ENCODE results near the gene COMMD9. TPM values are rescaled to one million over a fixed set of nuclear protein-coding genes. Genes with fewer than 3 reads are reported as not detected.
"Not testable (repeated sequence)": the region's sequence is repeated elsewhere in the genome, so short reads cannot be mapped to it uniquely, and the experiment has no call there.

COMMD9 gene
- polyA plus RNA-seq (2013, experiment 1 of 2; ENCODE audit: insufficient read length): 62.7 TPM
- polyA plus RNA-seq (2013, experiment 2 of 2; ENCODE audit: insufficient read length): 43.3 TPM

DNA sequence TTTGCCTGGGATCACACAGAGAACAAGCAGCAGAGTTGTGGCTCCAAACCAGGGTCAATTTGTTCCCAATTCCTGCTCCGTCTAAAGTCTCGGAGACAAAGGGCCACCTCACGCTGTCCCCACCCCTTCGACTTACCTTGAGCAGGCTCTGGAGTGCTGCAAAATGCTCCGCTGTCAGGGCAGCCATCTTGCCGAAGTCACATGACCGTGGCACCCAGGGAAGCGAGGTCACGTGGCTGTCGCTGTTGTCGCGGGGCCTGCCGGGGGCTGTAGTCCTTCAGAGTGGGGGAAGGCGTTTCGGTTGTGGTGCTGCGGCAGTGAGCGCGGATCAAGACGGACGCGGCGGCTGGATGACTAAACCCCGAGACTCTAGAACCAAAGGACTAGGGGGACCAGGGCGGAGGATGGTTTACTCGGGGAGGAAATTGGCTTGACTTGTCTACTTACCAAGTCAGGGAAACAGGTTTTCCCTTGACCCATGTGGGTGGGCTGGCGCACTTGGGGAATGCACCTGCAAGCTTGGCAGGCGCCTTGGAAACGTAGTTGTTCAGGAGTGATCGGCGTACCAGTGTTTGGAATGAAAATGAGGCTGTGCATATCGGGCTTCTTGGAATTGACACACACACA lies at the start of gene COMMD9:
TSS of gene COMMD9 (minus strand) at position 199 of the 627 bp plus-strand sequence. CDS start at position 187, 12 bp downstream.
- peak; percentile 93 for DNase-seq

- DNase-seq: peak; percentile 85
Measured at GRCh38 chr11:36333897-36334296, 44.7 kb upstream of the COMMD9 start.

DNA sequence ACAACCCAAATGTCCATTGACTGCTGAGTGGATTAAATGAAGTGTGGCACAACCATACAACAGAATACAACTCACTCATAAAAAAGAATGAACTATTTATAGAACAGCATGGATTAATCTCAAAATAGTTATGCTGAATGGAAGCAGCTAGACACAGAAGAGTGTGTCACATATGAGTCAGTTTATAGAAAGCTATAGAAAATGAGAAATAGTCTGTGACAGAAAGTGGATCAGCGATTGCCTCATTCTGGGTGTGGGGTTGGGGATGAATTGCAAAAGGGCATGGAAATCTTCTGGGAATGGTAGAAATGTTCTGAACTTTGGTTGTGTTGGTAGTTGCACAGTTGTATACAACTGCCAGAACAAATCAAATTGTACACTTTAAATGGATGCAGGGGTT lies 44.2 kb upstream of the COMMD9 start:
- DNase-seq: peak; percentile 85

- no peak for DNase-seq
Measured at GRCh38 chr11:36330411-36330810, 41.2 kb upstream of the COMMD9 start.

DNA sequence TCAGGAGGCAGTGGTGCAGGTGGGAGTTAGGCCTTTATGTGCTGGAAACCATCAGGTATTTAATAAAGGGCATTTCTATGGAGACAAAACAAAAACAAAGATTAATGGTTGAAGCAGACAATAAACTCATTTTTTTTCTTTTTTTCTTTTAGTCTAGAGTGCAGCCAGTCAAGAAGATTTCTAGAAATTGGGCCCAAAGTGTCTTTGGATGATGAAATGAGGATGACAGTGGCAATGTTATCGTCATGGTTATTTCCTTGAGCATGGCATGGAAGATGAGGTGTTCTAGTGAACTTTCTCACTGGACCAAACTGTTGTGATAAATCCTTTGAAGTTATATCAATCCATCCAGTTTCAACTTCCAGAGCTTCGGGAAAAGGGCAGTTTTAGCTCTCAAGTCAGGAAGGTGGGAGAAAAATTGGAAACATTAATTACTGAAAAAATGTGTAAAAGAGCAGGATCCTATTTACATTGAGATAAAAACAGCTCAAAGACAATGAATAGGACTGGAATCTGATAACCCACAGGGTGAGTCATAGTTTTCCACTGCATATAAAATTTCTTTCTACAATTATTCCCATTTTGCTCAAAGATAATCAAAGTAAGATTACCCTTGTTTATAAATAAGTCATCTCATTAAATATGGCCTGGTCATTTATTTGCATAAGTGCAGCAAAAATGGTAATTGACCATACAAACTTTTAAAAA lies 39.9 kb upstream of the COMMD9 start:
- peak; percentile 33 for DNase-seq

DNA sequence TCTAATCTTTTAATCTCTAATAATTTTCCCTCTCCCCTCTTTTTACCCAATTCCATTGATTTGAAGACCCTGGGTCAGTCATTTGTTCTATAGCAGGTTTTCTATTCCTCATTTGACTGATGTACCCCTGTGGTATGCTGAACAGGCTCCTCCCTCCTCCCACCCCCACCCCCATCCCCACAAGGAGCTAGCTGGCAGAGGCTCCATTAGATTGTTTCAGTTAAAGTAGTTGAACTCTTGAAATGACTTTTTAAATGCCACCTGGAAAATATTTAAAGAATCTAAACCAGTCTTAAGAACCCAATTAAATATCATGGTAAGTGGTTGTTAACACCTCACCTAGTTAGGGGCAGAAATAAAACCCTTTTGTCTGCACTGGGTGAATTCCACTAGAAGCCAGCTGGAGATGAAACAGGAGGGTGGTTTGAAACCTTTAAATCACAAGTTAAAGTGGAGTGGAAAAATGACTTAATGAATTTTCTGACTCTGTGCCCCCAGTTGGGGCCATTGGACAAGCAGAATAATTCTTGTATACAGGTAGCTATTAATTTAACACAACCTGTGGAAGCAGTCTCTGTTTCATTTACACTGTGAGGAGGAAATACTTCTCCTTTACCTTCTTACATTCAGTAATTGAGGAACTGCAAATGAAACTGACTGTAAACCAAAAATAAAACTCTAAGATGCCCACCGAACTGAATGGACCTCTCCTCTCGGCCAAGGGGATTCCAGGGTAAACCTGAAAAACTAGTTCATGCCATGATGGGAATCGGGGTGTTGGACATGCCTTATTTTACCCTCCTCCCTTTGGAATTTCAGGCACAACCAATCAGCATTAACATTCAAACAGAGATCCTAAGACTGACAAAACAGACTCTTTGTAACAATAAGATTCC lies 37.5 kb upstream of the COMMD9 start:
- no peak for DNase-seq

DNA sequence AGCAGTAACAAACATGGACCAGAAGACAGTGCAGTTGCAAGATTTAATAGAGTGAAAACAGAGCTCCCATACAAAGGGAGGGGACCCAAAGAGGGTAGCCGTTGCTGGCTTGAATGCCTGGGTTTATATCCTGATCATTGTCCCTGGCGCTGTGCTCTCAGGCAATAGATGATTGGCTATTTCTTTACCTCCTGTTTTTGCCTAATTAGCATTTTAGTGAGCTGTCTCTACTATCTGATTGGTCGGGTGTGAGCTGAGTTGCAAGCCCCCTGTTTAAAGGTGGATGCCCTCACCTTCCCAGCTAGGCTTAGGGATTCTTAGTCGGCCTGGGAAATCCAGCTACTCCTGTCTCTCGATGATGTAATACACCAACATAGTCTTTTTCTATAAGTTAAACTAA lies 36.2 kb upstream of the COMMD9 start:
- DNase-seq: not testable (repeated sequence)

DNA sequence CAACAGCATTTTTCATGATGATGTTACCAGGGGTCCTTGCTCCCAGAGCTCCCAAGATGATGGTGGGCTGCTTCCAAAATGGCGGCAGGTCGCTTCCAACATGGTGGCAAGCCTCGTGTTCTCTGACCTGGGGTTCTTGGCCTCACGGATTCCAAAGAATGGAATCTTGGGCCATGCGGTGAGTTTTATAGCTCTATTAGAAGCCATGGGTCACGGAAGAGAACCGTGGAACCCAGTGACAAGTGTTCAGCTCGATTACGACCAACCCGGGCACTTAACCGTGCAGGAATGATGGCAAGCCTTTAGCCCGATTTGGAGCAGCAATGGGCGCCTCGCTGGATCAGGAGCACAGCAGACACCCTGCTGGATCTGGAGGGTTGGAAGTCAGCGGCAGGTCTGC lies 35.7 kb upstream of the COMMD9 start:
- DNase-seq: not testable (repeated sequence)

GRCh38 chr11:36317992-36318391 lies 28.8 kb upstream of the COMMD9 start:
- no peak for DNase-seq

GRCh38 chr11:36316049-36316448 lies 26.8 kb upstream of the COMMD9 start:
- DNase-seq: no peak

GRCh38 chr11:36314434-36314767 lies 25.2 kb upstream of the COMMD9 start:
- DNase-seq: no peak

GRCh38 chr11:36313750-36314433 lies 24.7 kb upstream of the COMMD9 start:
- DNase-seq: no peak

- peak; percentile 20 for DNase-seq
Measured at GRCh38 chr11:36312611-36313472, 23.6 kb upstream of the COMMD9 start.

DNA sequence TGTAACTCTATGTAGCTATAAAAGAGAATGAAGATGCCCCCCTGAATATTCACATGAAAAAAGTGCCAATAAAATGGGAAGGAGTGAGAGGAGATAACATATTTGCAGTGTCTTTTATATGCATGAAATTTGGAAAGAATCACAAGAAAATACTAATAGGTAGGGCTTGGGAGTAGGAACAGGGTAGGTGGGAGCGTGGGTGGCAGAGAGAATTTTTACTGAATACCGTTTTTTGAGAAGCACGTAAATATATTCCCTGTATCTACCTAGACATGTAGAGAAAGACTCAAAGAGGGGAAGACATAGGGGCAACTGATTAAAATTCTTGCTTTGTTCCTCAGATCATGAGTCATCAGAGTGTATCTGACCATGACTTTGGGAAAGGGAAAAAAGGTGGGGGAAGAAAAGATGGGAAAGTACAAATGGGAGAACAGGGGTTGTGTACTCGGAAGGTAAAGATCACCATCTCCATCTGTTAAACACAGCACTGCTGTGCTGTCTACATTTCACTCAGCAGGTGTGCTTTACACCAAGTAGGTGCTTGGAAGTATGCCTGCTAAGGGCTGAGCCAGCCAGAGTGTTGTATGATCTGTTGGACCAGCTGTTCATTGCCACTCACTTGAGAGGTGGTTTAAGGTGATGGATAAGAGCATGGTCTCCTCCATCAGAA lies 22.8 kb upstream of the COMMD9 start:
- peak; percentile 27 for DNase-seq

GRCh38 chr11:36309779-36310178 lies 20.6 kb upstream of the COMMD9 start:
- DNase-seq: no peak

DNA sequence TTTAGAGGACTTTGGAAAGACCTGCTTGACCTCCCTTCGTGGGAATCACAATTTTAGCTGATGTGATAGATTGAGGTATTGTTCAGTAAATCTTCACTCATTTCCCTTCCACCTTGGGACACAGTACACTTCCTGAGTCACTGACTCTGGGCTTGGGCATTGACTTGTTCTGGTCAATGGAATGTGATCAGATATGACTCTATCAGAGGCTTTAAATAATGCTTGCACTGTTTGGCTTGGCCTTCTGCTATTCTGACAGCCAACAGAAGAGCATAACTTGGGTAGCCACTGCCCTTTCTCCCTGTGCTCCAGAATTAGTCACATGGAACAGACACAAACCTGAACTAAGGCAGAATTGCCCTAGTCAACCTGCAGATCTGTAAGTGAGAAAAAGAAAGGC lies 19.4 kb upstream of the COMMD9 start:
- no peak for DNase-seq

GRCh38 chr11:36306888-36307287 lies 17.7 kb upstream of the COMMD9 start:
- no peak for DNase-seq

GRCh38 chr11:36305047-36305446 lies 15.8 kb upstream of the COMMD9 start:
- no peak for DNase-seq

- no peak for DNase-seq
Measured at GRCh38 chr11:36304351-36304750, 15.1 kb upstream of the COMMD9 start.

- no peak for DNase-seq
Measured at GRCh38 chr11:36300650-36301049, 11.4 kb upstream of the COMMD9 start.
